ENCODE measurements around the gene WNT2. TPM values are rescaled to one million over a fixed set of nuclear protein-coding genes. Genes with fewer than 3 reads are reported as not detected.

The WNT2 gene
- total and polyA plus RNA-seq, 10 of the 15 experiments (the other 5 are each of a cell fraction or from before 2014, with no cell fraction given), result 0.07 to 0.34 (median 0.19) TPM

DNA sequence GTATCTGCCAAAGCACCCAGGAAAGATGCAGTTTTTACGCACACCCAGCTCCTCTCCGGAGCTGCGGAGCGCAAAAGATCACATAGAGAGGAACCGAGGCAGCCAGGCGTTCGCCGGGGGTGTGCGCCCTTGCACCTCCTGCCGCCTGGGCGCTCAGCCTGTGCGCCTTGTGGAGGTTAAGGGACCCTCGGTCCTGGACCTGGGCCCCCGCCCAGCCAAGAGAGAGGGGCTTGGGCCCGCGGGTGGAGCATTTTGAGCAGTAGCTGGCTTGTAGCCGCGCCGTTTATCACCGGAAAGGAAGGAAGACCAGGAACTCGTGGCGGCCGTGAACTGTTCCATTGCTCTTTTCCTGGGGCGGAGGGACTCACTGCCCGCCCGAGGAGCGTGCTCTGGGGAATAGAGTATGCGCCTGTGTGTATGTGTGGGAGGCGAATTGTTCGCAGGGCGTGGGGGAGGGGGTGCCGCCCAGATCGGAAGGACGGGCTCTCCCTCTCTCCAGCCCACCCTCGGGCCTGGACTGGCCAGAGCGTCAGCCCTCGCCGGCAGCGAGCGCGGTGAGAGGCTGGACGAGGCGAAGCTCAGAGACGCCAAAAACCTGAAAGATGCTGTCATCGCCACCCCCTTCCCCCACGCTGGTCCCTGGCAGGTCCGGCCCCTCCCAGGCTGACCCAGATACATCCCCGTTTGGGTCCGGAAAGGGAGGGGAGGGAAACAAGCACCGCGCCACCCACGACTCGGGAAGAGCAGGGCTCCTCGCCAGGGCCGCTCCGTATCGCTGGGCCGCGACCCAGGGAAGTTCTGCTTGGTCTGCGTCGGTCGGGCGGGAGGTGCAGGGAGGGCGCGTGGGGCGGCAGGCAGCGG lies 1.2 kb upstream of the WNT2 start:
- Histone ChIP-seq H2AFZ (ENCODE audit: control insufficient read depth, low read depth, low read length) (peak overlapping the region; percentile 46), H3K27me3 (replicated peaks in 1 of 2; ENCODE audit: control insufficient read depth in 2 of 2, insufficient read depth in 2 of 2, low read length in 1 of 2) (peaks cover 10 to 27% of the 10 kb centered on the region in 2 experiments), H3K9ac (ENCODE audit: control insufficient read depth, insufficient read depth, low read length) (no peak overlapping the region), H3K27ac (ENCODE audit: control insufficient read depth, insufficient read depth) (no peak overlapping the region), H3K36me3 (ENCODE audit: control insufficient read depth in 2 of 2, insufficient read depth in 2 of 2, low read length in 1 of 2) (no peaks in the 10 kb centered on the region), H4K20me1 (ENCODE audit: control insufficient read depth, insufficient read depth) (no peaks in the 10 kb centered on the region), H3K9me3 (replicated peaks; ENCODE audit: control insufficient read depth, insufficient read depth, low read length) (no peaks in the 10 kb centered on the region; the same call in 2 of the 3 replicates), H3K4me3 (peak overlapping the region; percentile 49), H3K4me2 (ENCODE audit: control insufficient read depth, insufficient read depth) (peak overlapping the region; percentile 81), H3K4me1 (ENCODE audit: control insufficient read depth, insufficient read depth, low read length) (no peaks in the 10 kb centered on the region), H3K79me2 (ENCODE audit: control insufficient read depth, insufficient read depth, low read length) (no peaks in the 10 kb centered on the region)
- in situ Hi-C loops (cut with MboI) (no loop called here), intact Hi-C loops (cut with micrococcal nuclease; ENCODE audit: unreplicated experiment) (no loop called here)
- ATAC-seq (peak; percentile 64), DNase-seq (ENCODE audit: low read depth, low spot score) (no peak), FAIRE-seq (no peak)
- TF ChIP-seq IKZF1 (conservative IDR thresholded peaks at IDR 0.05) (peak; percentile 41), ZBED1 (IDR thresholded peaks at IDR 0.05; ENCODE audit: borderline replicate concordance) (no peak), DPF2 (IDR thresholded peaks at IDR 0.05) (0 out of 2 replicates have a peak, but pooled peaks have one; percentile 36), MEF2B (IDR thresholded peaks at IDR 0.05; ENCODE audit: partially characterized antibody, poor library complexity, severe bottlenecking) (peak; percentile 15), HDAC6 (IDR thresholded peaks at IDR 0.05; ENCODE audit: unreplicated experiment) (peak; percentile 86), CHD2 (IDR thresholded peaks at IDR 0.05; ENCODE audit: borderline replicate concordance, low read depth, low read length) (0 out of 2 replicates have a peak, but pooled peaks have one; percentile 17)
- POLR2A ChIA-PET, result interaction anchor here (1.2 to 1.3 kb wide), 2 partner anchors 23 to 93 kb away, joined by 5 read pairs; no protein-coding TSS in a partner anchor
- no TSS peak for BruUV-seq (replicated peaks)
- RAD21 ChIA-PET (ENCODE audit: unreplicated experiment), result interaction anchor here (1.1 to 3.4 kb wide), 5 partner anchors 24 to 111 kb away, joined by 3 to 26 read pairs (median 3); no protein-coding TSS in a partner anchor
- CTCF ChIA-PET, result interaction anchor here (0.6 to 1.9 kb wide), 5 partner anchors 11 to 184 kb away, joined by 3 to 9 read pairs (median 4); no protein-coding TSS in a partner anchor
- SMC1A ChIA-PET (ENCODE audit: uncharacterized antibody, unreplicated experiment), result interaction anchor here (0.8 to 5.5 kb wide), 10 partner anchors 9 to 111 kb away, joined by 3 to 41 read pairs (median 4); no protein-coding TSS in a partner anchor
- whole genome bisulfite sequencing (ENCODE audit: insufficient coverage, insufficient replicate concordance, low lambda C conversion rate, missing lambda C conversion rate), result 8% methylated on average over 54 of the region's 67 CpGs

Measured in GM12878 (cell line).